AG20443 (cell line): ENCODE results near the gene KLHL30.
A peak's percentile ranks its signal among the peaks of the same experiment; 100 is the strongest.

Source experiments
- DNase-seq: peaks from one replicate; pipeline ENCODE4 v3.0.0; 2012; ENCODE audit warnings: low spot score, mixed read lengths

The KLHL30 gene

GRCh38 chr2:238132463-238133450 lies 5.7 kb upstream of the KLHL30 start:
- no peak for DNase-seq

- no peak for DNase-seq
These were observed 4.7 kb upstream of the KLHL30 start for GRCh38 chr2:238133499-238134392.

GRCh38 chr2:238134393-238134785 lies 4.1 kb upstream of the KLHL30 start:
- no peak for DNase-seq

GRCh38 chr2:238135601-238136150 lies 2.8 kb upstream of the KLHL30 start:
- no peak for DNase-seq

- peak; percentile 74 for DNase-seq
These were observed 1.5 kb upstream of the KLHL30 start for GRCh38 chr2:238136820-238137537.

- DNase-seq, result no peak
These were observed 583 bp upstream of the KLHL30 start for GRCh38 chr2:238137885-238138284.

- no peak for DNase-seq
These were observed 950 bp downstream of the KLHL30 start for GRCh38 chr2:238139196-238140039.

- DNase-seq, result no peak
These were observed 1.6 kb downstream of the KLHL30 start for GRCh38 chr2:238140040-238140439.

GRCh38 chr2:238140721-238141540 lies 2.5 kb downstream of the KLHL30 start:
- DNase-seq, result no peak

GRCh38 chr2:238141541-238142318 lies 3.3 kb downstream of the KLHL30 start:
- DNase-seq, result peak; percentile 40

- DNase-seq, result no peak
These were observed 4.1 kb downstream of the KLHL30 start for GRCh38 chr2:238142382-238143205.

GRCh38 chr2:238143239-238143951 lies 4.9 kb downstream of the KLHL30 start:
- DNase-seq, result peak; percentile 83

GRCh38 chr2:238144262-238144661 lies 5.8 kb downstream of the KLHL30 start:
- DNase-seq, result no peak

GRCh38 chr2:238145046-238145445 lies 6.6 kb downstream of the KLHL30 start:
- DNase-seq, result no peak

GRCh38 chr2:238145851-238146250 lies 7.4 kb downstream of the KLHL30 start:
- no peak for DNase-seq

GRCh38 chr2:238146884-238147544 lies 8.5 kb downstream of the KLHL30 start:
- DNase-seq, result no peak

- no peak for DNase-seq
These were observed 10.5 kb downstream of the KLHL30 start for GRCh38 chr2:238148981-238149380.
